RWPE2 (cell line): ENCODE measurements around the gene SKIDA1.
A peak's percentile ranks its signal among the peaks of the same experiment; 100 is the strongest.

Experiments used
- ATAC-seq: fragments of 200-7000 bp; cut with Tn5 transposase; 3 replicates; pipeline ENCODE4 v1.9.1; 2021; ENCODE audit warnings: low read depth
- DNase-seq: peaks from one replicate; pipeline ENCODE4 v3.0.0-alpha.2; 2020; ENCODE audit warnings: low spot score
- H3K27ac ChIP-seq: fragments of 450-650 bp; 2 replicates; pipeline ENCODE4 v1.5.1; 2017; ENCODE audit warnings: mild to moderate bottlenecking; ENCODE audit not compliant: poor library complexity, severe bottlenecking
- H3K27me3 ChIP-seq: fragments of 250-450 bp; sonication (Bioruptor Pico); 2 replicates; pipeline ENCODE4 v1.5.1; 2021; ENCODE audit warnings: mild to moderate bottlenecking, moderate library complexity; ENCODE audit not compliant: insufficient read depth, poor library complexity, severe bottlenecking
- H3K36me3 ChIP-seq: fragments of 250-450 bp; sonication (Bioruptor Pico); 2 replicates; pipeline ENCODE4 v1.5.1; 2020; ENCODE audit warnings: low read depth, mild to moderate bottlenecking, moderate library complexity
- H3K4me1 ChIP-seq: fragments of 250-450 bp; sonication (Bioruptor Pico); 2 replicates; pipeline ENCODE4 v1.5.1; 2021; ENCODE audit warnings: mild to moderate bottlenecking, moderate library complexity; ENCODE audit not compliant: insufficient read depth, poor library complexity, severe bottlenecking
- H3K4me3 ChIP-seq: fragments of 250-450 bp; sonication (Bioruptor Pico); 2 replicates; pipeline ENCODE4 v1.5.1; 2021; ENCODE audit warnings: mild to moderate bottlenecking, moderate library complexity; ENCODE audit not compliant: severe bottlenecking
- H3K9me3 ChIP-seq: fragments of 250-450 bp; sonication (Bioruptor Pico); 2 replicates; pipeline ENCODE4 v1.5.1; 2021; ENCODE audit warnings: mild to moderate bottlenecking, moderate library complexity; ENCODE audit not compliant: severe bottlenecking
- TF ChIP-seq, protein P1 (sequence below): fragments of 450-650 bp; IDR thresholded peaks from one replicate; pipeline ENCODE4 v1.5.1; 2017; ENCODE audit warnings: mild to moderate bottlenecking, moderate library complexity; ENCODE audit not compliant: poor library complexity, severe bottlenecking

The SKIDA1 gene

DNA sequence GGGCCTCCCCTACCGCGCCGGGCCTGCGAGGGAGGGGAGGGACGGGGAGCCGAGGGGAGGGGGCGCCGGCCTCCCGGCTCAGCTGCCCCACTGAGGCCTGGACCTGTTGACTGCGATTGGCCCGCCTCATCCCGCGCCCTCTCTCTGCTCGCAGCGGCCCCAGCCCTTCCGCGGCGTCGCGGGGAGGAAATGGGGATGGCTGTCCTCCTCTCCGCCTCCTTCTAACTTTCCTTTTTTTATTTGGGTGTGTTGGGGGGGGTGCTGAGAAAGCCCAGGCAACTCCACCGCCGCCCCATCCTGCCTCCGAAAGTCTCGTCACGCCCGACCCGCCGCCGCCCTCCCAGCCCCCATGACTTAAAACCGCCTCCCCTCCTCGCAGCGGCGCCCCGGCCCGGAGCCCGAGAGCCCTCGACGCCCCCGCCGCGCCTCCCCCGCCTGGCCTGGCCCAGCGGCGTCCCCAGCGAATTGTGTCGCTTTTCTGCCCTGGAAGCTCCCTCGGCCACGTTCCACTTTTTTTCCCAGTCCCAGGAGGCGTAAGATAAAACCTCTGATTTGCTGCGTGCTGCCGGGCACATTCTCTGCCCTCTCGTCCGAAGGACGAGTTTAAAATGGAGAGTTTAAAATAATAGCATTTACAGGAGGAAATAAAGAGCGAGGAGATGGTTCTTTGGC is 842 bp upstream of the SKIDA1 start:
- Histone ChIP-seq H3K4me1 (peaks cover 20% of the 10 kb centered on the region), H3K27me3 (no peaks in the 10 kb centered on the region), H3K27ac (peak overlapping the region; percentile 94), H3K36me3 (no peaks in the 10 kb centered on the region), H3K4me3 (peak overlapping the region; percentile 70), H3K9me3 (no peaks in the 10 kb centered on the region)
- TF ChIP-seq, protein P1, sequence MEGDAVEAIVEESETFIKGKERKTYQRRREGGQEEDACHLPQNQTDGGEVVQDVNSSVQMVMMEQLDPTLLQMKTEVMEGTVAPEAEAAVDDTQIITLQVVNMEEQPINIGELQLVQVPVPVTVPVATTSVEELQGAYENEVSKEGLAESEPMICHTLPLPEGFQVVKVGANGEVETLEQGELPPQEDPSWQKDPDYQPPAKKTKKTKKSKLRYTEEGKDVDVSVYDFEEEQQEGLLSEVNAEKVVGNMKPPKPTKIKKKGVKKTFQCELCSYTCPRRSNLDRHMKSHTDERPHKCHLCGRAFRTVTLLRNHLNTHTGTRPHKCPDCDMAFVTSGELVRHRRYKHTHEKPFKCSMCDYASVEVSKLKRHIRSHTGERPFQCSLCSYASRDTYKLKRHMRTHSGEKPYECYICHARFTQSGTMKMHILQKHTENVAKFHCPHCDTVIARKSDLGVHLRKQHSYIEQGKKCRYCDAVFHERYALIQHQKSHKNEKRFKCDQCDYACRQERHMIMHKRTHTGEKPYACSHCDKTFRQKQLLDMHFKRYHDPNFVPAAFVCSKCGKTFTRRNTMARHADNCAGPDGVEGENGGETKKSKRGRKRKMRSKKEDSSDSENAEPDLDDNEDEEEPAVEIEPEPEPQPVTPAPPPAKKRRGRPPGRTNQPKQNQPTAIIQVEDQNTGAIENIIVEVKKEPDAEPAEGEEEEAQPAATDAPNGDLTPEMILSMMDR = no peak
- DNase-seq (peak; percentile 77), ATAC-seq (peak; percentile 53)

DNA sequence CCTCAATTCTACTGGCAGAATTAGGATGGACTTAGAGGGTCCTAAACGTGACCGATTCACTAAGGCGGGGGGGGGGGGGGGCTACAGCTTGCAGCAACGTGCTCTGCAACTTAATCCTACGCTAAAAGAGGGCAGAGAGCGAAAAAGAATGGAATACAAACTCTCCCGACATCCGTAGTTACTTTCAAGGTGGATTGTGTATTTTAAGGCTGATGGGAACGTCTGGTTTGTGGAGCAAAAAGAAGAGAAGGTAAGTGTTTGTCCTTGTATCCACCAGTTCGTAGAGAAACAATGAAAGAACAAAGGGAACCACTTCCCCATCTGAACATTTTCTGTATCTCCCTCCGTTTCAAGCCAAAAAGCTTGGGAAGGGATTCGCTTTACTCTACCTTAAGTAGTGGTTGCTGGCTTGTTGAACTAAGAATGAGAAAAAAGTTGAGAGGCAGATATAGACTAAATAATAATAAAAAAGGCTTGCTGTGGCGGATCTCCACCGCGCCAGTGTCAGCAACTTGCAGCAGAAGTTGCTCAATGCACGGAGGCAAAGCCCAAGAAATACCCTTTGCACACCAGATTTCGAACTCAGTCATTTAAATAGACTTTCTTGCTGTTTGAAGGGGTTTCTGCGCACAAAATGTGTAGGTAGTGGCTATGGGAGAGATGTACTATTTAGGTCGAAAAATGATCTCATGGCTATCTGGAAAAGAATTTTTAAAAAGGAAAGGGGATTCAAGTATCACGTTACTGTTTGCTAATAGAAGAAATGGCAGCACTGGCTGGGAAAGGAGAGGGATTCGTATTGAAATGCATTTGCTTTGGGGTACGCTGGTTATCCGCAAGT is 736 bp downstream of the SKIDA1 start:
- Histone ChIP-seq H3K27ac (peak overlapping the region; percentile 94), H3K4me1 (peaks cover 8% of the 10 kb centered on the region), H3K4me3 (peak overlapping the region; percentile 70), H3K9me3 (no peaks in the 10 kb centered on the region), H3K27me3 (no peaks in the 10 kb centered on the region), H3K36me3 (no peaks in the 10 kb centered on the region)
- DNase-seq (no peak), ATAC-seq (no peak)
- TF ChIP-seq, protein P1 = no peak

DNA sequence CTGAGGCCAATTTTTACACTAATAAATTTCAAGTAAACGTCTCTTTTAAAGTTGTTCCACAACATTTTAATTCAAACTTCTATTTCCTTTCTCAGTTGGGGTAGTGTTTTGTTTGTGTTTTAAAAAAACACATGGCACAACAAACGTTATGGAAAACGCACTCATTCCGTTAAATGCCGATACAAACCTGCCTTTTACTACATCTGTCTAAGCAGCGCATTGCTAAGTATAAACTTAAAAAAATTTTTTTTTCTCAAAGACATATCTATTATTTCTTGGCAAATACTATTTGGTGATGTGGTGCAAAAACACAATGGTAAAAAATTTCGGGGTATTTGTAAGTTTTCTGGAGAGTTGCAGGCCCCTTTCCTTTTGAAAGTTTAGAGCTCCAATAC is 1.4 kb downstream of the SKIDA1 start:
- ATAC-seq = no peak
- Histone ChIP-seq H3K27ac (peak overlapping the region; percentile 94), H3K4me3 (no peak overlapping the region), H3K9me3 (no peaks in the 10 kb centered on the region), H3K4me1 (peaks cover 2% of the 10 kb centered on the region), H3K36me3 (no peaks in the 10 kb centered on the region), H3K27me3 (no peaks in the 10 kb centered on the region)
- no peak for DNase-seq
- TF ChIP-seq, protein P1 = no peak

DNA sequence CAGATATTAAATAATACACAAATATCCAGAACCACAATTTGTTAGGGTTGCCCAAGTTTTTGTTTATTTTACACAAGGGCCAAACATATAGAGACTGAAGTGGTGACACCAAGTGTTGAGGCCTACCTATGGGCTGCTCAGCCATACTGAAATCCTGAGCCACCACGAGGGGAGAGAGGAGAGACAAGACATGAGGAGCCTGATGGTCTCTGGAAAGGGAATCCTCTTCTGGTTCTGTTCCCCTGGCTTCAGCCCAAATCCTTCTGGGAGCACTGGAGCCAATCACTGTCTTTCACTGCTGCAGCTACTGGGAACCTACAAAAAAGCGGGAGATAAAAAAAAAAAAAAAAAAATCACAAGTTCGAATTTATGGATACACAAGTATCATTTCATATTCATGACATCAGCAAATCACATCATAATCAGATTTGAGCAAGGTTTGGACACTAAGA is 1.9 kb downstream of the SKIDA1 start:
- Histone ChIP-seq H3K4me3 (no peak overlapping the region), H3K27me3 (no peaks in the 10 kb centered on the region), H3K36me3 (no peaks in the 10 kb centered on the region), H3K4me1 (no peaks in the 10 kb centered on the region), H3K27ac (no peak overlapping the region), H3K9me3 (no peaks in the 10 kb centered on the region)
- ATAC-seq (no peak), DNase-seq (no peak)
- TF ChIP-seq, protein P1 = no peak
